ENCODE results near the gene ACAN. TPM values are rescaled to one million over a fixed set of nuclear protein-coding genes. Genes with fewer than 3 reads are reported as not detected.

Gene ACAN
- polyA plus RNA-seq, 1 donor: 0.16 TPM

GRCh38 chr15:88858934-88859333, 55.7 kb downstream of the ACAN start:
- Histone ChIP-seq H3K27ac (ENCODE audit: low read length) (no peak overlapping the region), H3K4me1 (ENCODE audit: control insufficient read depth, insufficient read depth, low read length) (no peaks in the 10 kb centered on the region), H3K4me3 (ENCODE audit: low read length) (no peak overlapping the region), H3K36me3 (ENCODE audit: control insufficient read depth, insufficient read depth, low read length) (no peaks in the 10 kb centered on the region), H3K27me3 (ENCODE audit: control insufficient read depth, insufficient read depth, low read length) (no peaks in the 10 kb centered on the region), H3K9me3 (ENCODE audit: control insufficient read depth, low read depth, low read length) (no peaks in the 10 kb centered on the region)
- WGBS (ENCODE audit: insufficient coverage, low lambda C conversion rate): no CpG with 5 or more reads among the region's 11 CpGs
- DNase-seq: no peak

DNA sequence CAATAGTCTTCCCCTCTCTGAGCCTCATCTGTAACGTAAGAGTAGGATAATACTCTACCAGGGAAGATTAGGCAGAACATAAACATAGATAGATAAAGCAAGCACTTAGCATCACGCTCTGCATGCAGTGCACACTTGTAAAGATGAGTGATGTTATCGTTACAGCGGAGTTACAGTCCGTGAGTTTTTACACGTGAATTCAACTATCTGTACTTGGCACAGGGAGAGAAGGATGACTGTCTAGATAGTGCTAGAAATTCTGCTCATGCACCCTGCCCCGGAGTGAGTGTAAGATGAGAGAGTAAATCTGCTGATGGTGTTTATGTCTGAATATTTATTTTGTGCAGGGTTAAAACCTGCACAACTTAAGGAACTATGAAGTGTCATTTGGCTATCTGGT, 56.3 kb downstream of the ACAN start:
- Histone ChIP-seq H3K9me3 (ENCODE audit: control insufficient read depth, low read depth, low read length) (no peaks in the 10 kb centered on the region), H3K4me3 (ENCODE audit: low read length) (no peak overlapping the region), H3K4me1 (ENCODE audit: control insufficient read depth, insufficient read depth, low read length) (no peaks in the 10 kb centered on the region), H3K36me3 (ENCODE audit: control insufficient read depth, insufficient read depth, low read length) (no peaks in the 10 kb centered on the region), H3K27me3 (ENCODE audit: control insufficient read depth, insufficient read depth, low read length) (no peaks in the 10 kb centered on the region), H3K27ac (ENCODE audit: low read length) (no peak overlapping the region)
- DNase-seq: no peak
- WGBS (ENCODE audit: insufficient coverage, low lambda C conversion rate): no CpG with 5 or more reads among the region's 7 CpGs

DNA sequence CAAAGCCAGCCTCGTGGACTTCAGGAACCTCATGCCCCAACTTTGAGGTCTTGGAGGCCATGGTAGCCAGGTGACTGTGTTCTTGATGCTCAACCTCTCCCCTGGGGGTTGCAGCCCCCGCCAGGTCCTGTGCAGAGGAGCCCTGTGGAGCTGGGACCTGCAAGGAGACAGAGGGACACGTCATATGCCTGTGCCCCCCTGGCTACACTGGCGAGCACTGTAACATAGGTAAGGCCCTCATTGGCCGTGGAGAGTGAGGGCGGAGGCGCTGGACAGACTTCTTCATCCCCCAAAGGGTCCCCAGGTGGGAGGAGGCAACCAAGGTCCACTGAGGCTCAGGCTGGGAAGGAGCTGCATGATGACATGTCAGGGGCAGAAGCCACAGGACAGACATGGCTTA, 57.0 kb downstream of the ACAN start:
- Histone ChIP-seq H3K4me1 (ENCODE audit: control insufficient read depth, insufficient read depth, low read length) (no peaks in the 10 kb centered on the region), H3K4me3 (ENCODE audit: low read length) (no peak overlapping the region), H3K27me3 (ENCODE audit: control insufficient read depth, insufficient read depth, low read length) (no peaks in the 10 kb centered on the region), H3K9me3 (ENCODE audit: control insufficient read depth, low read depth, low read length) (no peaks in the 10 kb centered on the region), H3K27ac (ENCODE audit: low read length) (no peak overlapping the region), H3K36me3 (ENCODE audit: control insufficient read depth, insufficient read depth, low read length) (no peaks in the 10 kb centered on the region)
- no peak for DNase-seq
- no CpG with 5 or more reads among the region's 7 CpGs for WGBS (ENCODE audit: insufficient coverage, low lambda C conversion rate)

DNA sequence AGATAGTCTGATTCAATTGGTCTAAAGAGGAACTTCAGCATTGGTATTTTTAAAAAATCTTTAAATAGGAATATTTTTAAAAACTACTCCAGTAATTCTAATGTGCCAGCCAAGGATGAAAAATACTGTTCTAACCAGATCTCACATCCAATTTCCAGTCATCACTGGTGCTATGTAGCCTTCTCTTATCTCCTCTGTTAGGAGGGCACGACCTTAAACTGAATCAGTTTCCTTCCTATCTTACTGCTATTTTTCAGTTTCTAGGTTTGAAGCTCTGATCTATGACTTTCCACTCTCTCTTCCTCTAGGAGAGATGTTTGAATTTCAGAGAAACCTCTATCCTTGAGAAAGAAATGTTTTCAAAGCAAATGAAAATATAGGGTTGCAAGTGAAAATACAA, 60.2 kb downstream of the ACAN start:
- peaks cover 4% of the 10 kb centered on the region for H3K27me3 ChIP-seq (ENCODE audit: control insufficient read depth, insufficient read depth, low read length)
- H3K4me1 ChIP-seq (ENCODE audit: control insufficient read depth, insufficient read depth, low read length): no peaks in the 10 kb centered on the region
- DNase-seq: no peak
- H3K36me3 ChIP-seq (ENCODE audit: control insufficient read depth, insufficient read depth, low read length): no peaks in the 10 kb centered on the region
- no peaks in the 10 kb centered on the region for H3K9me3 ChIP-seq (ENCODE audit: control insufficient read depth, low read depth, low read length)
- H3K27ac ChIP-seq (ENCODE audit: low read length): no peak overlapping the region
- no CpG with 5 or more reads among the region's 1 CpG for WGBS (ENCODE audit: insufficient coverage, low lambda C conversion rate)
- H3K4me3 ChIP-seq (ENCODE audit: low read length): no peak overlapping the region

DNA sequence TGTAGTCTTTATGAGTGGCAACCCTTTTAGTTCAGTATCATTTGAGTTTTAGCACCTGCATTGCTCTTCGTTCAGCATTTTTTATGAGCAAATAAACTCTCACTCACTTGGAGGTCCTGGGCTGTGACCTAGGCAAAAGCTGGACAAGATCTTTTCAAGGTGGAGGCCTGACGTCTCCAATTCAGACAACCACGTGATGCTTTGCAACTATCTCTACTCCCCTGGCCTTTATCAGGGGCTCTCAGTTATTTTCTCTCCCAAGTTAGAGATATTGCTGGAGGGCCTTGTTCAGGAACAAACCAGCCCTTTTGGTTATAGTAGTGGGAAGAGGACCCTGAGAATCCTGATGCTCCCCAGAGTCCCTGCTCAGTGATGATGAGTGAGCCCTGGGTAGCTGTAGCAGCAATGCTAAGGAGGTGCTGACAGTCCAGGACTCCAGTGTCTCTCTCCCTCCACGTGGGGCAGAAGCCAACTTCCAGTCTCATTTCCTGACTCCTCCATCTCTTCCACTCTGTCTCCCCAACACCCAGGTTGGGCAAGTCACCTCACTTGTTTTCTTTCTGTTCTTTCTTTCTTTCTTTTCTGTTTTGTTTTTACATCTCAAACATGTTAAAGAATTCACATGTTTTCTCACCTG, 61.7 kb downstream of the ACAN start:
- Histone ChIP-seq H3K4me1 (ENCODE audit: control insufficient read depth, insufficient read depth, low read length) (no peaks in the 10 kb centered on the region), H3K27me3 (ENCODE audit: control insufficient read depth, insufficient read depth, low read length) (peaks cover 4% of the 10 kb centered on the region), H3K27ac (ENCODE audit: low read length) (no peak overlapping the region), H3K36me3 (ENCODE audit: control insufficient read depth, insufficient read depth, low read length) (no peaks in the 10 kb centered on the region), H3K4me3 (ENCODE audit: low read length) (no peak overlapping the region), H3K9me3 (ENCODE audit: control insufficient read depth, low read depth, low read length) (no peaks in the 10 kb centered on the region)
- WGBS (ENCODE audit: insufficient coverage, low lambda C conversion rate): no CpG with 5 or more reads among the region's 4 CpGs
- no peak for DNase-seq

DNA sequence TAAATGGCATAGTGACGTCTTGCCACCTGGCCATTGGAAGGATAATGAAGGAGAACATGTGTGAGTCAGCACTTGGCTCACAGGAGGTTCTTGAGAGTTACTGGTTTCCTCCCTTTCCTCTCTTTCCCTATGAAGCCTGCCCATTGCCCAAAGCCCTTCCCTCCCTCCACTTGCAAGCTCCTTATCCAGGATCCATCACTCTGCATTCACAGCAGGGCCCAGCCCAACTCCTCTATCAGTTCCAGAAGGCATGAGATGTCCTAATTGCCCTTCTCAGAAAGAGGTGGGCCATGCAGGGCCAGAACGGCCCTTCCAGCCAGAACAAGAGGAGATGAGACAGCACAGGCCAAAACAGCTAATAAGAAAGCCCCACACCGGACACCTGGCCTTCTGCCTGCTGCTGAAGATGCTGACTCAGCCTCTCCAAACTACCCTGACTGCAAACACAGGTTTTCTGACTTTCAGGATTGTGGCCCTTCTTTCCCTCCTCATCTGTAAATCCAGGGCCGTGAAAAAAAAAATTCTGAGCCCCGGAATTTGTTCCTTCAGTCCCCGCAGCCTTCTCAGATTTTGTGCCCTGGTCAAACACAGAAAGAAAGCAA, 62.4 kb downstream of the ACAN start:
- Histone ChIP-seq H3K9me3 (ENCODE audit: control insufficient read depth, low read depth, low read length) (no peaks in the 10 kb centered on the region), H3K27ac (ENCODE audit: low read length) (no peak overlapping the region), H3K4me3 (ENCODE audit: low read length) (no peak overlapping the region), H3K36me3 (ENCODE audit: control insufficient read depth, insufficient read depth, low read length) (no peaks in the 10 kb centered on the region), H3K4me1 (ENCODE audit: control insufficient read depth, insufficient read depth, low read length) (no peaks in the 10 kb centered on the region), H3K27me3 (ENCODE audit: control insufficient read depth, insufficient read depth, low read length) (peaks cover 4% of the 10 kb centered on the region)
- DNase-seq: no peak
- WGBS (ENCODE audit: insufficient coverage, low lambda C conversion rate): no CpG with 5 or more reads among the region's 6 CpGs

GRCh38 chr15:88866295-88866881, 63.2 kb downstream of the ACAN start:
- no peak for DNase-seq
- WGBS (ENCODE audit: insufficient coverage, low lambda C conversion rate): no CpG with 5 or more reads among the region's 10 CpGs
- H3K27me3 ChIP-seq (ENCODE audit: control insufficient read depth, insufficient read depth, low read length): peaks cover 9% of the 10 kb centered on the region
- H3K36me3 ChIP-seq (ENCODE audit: control insufficient read depth, insufficient read depth, low read length): no peaks in the 10 kb centered on the region
- no peak overlapping the region for H3K4me3 ChIP-seq (ENCODE audit: low read length)
- no peaks in the 10 kb centered on the region for H3K4me1 ChIP-seq (ENCODE audit: control insufficient read depth, insufficient read depth, low read length)
- H3K27ac ChIP-seq (ENCODE audit: low read length): no peak overlapping the region
- H3K9me3 ChIP-seq (ENCODE audit: control insufficient read depth, low read depth, low read length): no peaks in the 10 kb centered on the region

GRCh38 chr15:88871313-88871712, 68.1 kb downstream of the ACAN start:
- H3K36me3 ChIP-seq (ENCODE audit: control insufficient read depth, insufficient read depth, low read length): no peaks in the 10 kb centered on the region
- H3K27ac ChIP-seq (ENCODE audit: low read length): no peak overlapping the region
- no peak for DNase-seq
- no peak overlapping the region for H3K4me3 ChIP-seq (ENCODE audit: low read length)
- H3K9me3 ChIP-seq (ENCODE audit: control insufficient read depth, low read depth, low read length): no peaks in the 10 kb centered on the region
- peaks cover 31% of the 10 kb centered on the region for H3K27me3 ChIP-seq (ENCODE audit: control insufficient read depth, insufficient read depth, low read length)
- WGBS (ENCODE audit: insufficient coverage, low lambda C conversion rate): no CpG with 5 or more reads among the region's 14 CpGs
- no peaks in the 10 kb centered on the region for H3K4me1 ChIP-seq (ENCODE audit: control insufficient read depth, insufficient read depth, low read length)

DNA sequence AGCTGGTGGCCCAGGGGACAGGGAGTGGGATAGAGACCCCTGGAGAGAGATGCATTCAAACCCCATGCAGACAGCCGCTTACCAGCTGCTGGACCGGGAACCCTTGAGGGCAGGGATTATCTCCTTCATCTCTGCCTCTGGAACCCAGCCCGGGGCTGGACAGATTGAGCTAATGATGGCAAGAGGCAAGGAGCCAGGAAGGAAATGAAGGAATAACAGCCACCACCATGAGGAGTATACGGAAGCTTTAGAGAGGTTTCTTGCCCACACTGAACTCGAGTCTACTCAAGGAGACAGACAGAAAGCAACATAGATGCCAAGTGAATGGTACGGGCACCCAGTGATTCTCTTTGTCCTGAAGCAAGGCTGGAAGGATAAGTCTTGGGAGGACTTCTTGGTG, 68.9 kb downstream of the ACAN start:
- WGBS (ENCODE audit: insufficient coverage, low lambda C conversion rate): no CpG with 5 or more reads among the region's 6 CpGs
- Histone ChIP-seq H3K27ac (ENCODE audit: low read length) (no peak overlapping the region), H3K9me3 (ENCODE audit: control insufficient read depth, low read depth, low read length) (no peaks in the 10 kb centered on the region), H3K27me3 (ENCODE audit: control insufficient read depth, insufficient read depth, low read length) (peaks cover 31% of the 10 kb centered on the region), H3K36me3 (ENCODE audit: control insufficient read depth, insufficient read depth, low read length) (no peaks in the 10 kb centered on the region), H3K4me1 (ENCODE audit: control insufficient read depth, insufficient read depth, low read length) (no peaks in the 10 kb centered on the region), H3K4me3 (ENCODE audit: low read length) (no peak overlapping the region)
- no peak for DNase-seq

- Histone ChIP-seq H3K4me3 (ENCODE audit: low read length) (no peak overlapping the region), H3K36me3 (ENCODE audit: control insufficient read depth, insufficient read depth, low read length) (no peaks in the 10 kb centered on the region), H3K4me1 (ENCODE audit: control insufficient read depth, insufficient read depth, low read length) (no peaks in the 10 kb centered on the region), H3K27ac (ENCODE audit: low read length) (no peak overlapping the region), H3K9me3 (ENCODE audit: control insufficient read depth, low read depth, low read length) (no peaks in the 10 kb centered on the region), H3K27me3 (ENCODE audit: control insufficient read depth, insufficient read depth, low read length) (peaks cover 30% of the 10 kb centered on the region)
- no CpG with 5 or more reads among the region's 9 CpGs for WGBS (ENCODE audit: insufficient coverage, low lambda C conversion rate)
- DNase-seq: no peak
Measured at GRCh38 chr15:88872706-88873105, 69.5 kb downstream of the ACAN start.

GRCh38 chr15:88873786-88874185, 70.5 kb downstream of the ACAN start:
- Histone ChIP-seq H3K36me3 (ENCODE audit: control insufficient read depth, insufficient read depth, low read length) (no peaks in the 10 kb centered on the region), H3K4me3 (ENCODE audit: low read length) (no peak overlapping the region), H3K27ac (ENCODE audit: low read length) (no peak overlapping the region), H3K4me1 (ENCODE audit: control insufficient read depth, insufficient read depth, low read length) (no peaks in the 10 kb centered on the region), H3K27me3 (ENCODE audit: control insufficient read depth, insufficient read depth, low read length) (peaks cover 27% of the 10 kb centered on the region), H3K9me3 (ENCODE audit: control insufficient read depth, low read depth, low read length) (no peaks in the 10 kb centered on the region)
- WGBS (ENCODE audit: insufficient coverage, low lambda C conversion rate): no CpG with 5 or more reads among the region's 13 CpGs
- DNase-seq: no peak

Data from large intestine (tissue), 3 donors.